ENCODE results near the gene CYP26A1. TPM values are rescaled to one million over a fixed set of nuclear protein-coding genes. Genes with fewer than 3 reads are reported as not detected.

Gene CYP26A1
- total and polyA plus RNA-seq, 2 donors: 1.2 to 7.8 TPM

GRCh38 chr10:93123766-93124165 lies 50.1 kb downstream of the CYP26A1 start:
- Histone ChIP-seq H3K27me3 (ENCODE audit: control insufficient read depth in 2 of 2, insufficient read depth in 1 of 2, low read length in 1 of 2) (no peaks in the 10 kb centered on the region), H3K4me3 (ENCODE audit: low read length in 2 of 2) (no peak overlapping the region), H3K4me1 (ENCODE audit: control insufficient read depth in 2 of 2, insufficient read depth in 2 of 2, low read length in 2 of 2) (no peaks in the 10 kb centered on the region), H3K27ac (ENCODE audit: low read depth in 1 of 2, low read length in 1 of 2) (no peak overlapping the region), H3K36me3 (ENCODE audit: control insufficient read depth in 2 of 2, insufficient read depth in 2 of 2, low read length in 1 of 2) (no peaks in the 10 kb centered on the region), H3K9me3 (ENCODE audit: control insufficient read depth in 2 of 2, insufficient read depth in 1 of 2, low read length in 1 of 2) (peaks cover 0 to 5% of the 10 kb centered on the region in 2 donors)
- 92% methylated on average over 5 of the region's 5 CpGs for WGBS
- no peak for DNase-seq (ENCODE audit: low read depth in 6 of 9, low spot score in 9 of 9)

- peak in 1 of 9 donors; percentile 42 for DNase-seq (ENCODE audit: low read depth in 6 of 9, low spot score in 9 of 9)
- H3K4me3 ChIP-seq (ENCODE audit: low read length in 2 of 2): no peak overlapping the region
- peaks cover 0 to 5% of the 10 kb centered on the region in 2 donors for H3K9me3 ChIP-seq (ENCODE audit: control insufficient read depth in 2 of 2, insufficient read depth in 1 of 2, low read length in 1 of 2)
- H3K27me3 ChIP-seq (ENCODE audit: control insufficient read depth in 2 of 2, insufficient read depth in 1 of 2, low read length in 1 of 2): no peaks in the 10 kb centered on the region
- no peak overlapping the region for H3K27ac ChIP-seq (ENCODE audit: low read depth in 1 of 2, low read length in 1 of 2)
- H3K36me3 ChIP-seq (ENCODE audit: control insufficient read depth in 2 of 2, insufficient read depth in 2 of 2, low read length in 1 of 2): no peaks in the 10 kb centered on the region
- H3K4me1 ChIP-seq (ENCODE audit: control insufficient read depth in 2 of 2, insufficient read depth in 2 of 2, low read length in 2 of 2): no peaks in the 10 kb centered on the region
- WGBS: 33% methylated on average over 6 of the region's 6 CpGs
Observed at GRCh38 chr10:93124580-93125318, 51.1 kb downstream of the CYP26A1 start.

- H3K9me3 ChIP-seq (ENCODE audit: control insufficient read depth in 2 of 2, insufficient read depth in 1 of 2, low read length in 1 of 2): peaks cover 0 to 5% of the 10 kb centered on the region in 2 donors
- 95% methylated on average over 2 of the region's 2 CpGs for WGBS
- H3K27ac ChIP-seq (ENCODE audit: low read depth in 1 of 2, low read length in 1 of 2): no peak overlapping the region
- H3K4me3 ChIP-seq (ENCODE audit: low read length in 2 of 2): no peak overlapping the region
- no peaks in the 10 kb centered on the region for H3K36me3 ChIP-seq (ENCODE audit: control insufficient read depth in 2 of 2, insufficient read depth in 2 of 2, low read length in 1 of 2)
- no peaks in the 10 kb centered on the region for H3K4me1 ChIP-seq (ENCODE audit: control insufficient read depth in 2 of 2, insufficient read depth in 2 of 2, low read length in 2 of 2)
- H3K27me3 ChIP-seq (ENCODE audit: control insufficient read depth in 2 of 2, insufficient read depth in 1 of 2, low read length in 1 of 2): no peaks in the 10 kb centered on the region
- no peak for DNase-seq (ENCODE audit: low read depth in 6 of 9, low spot score in 9 of 9)
Observed at GRCh38 chr10:93125966-93126365, 52.3 kb downstream of the CYP26A1 start.

- WGBS: 99% methylated on average over 2 of the region's 2 CpGs
- Histone ChIP-seq H3K27me3 (ENCODE audit: control insufficient read depth in 2 of 2, insufficient read depth in 1 of 2, low read length in 1 of 2) (no peaks in the 10 kb centered on the region), H3K9me3 (ENCODE audit: control insufficient read depth in 2 of 2, insufficient read depth in 1 of 2, low read length in 1 of 2) (peaks cover 0 to 5% of the 10 kb centered on the region in 2 donors), H3K36me3 (ENCODE audit: control insufficient read depth in 2 of 2, insufficient read depth in 2 of 2, low read length in 1 of 2) (no peaks in the 10 kb centered on the region), H3K27ac (ENCODE audit: low read depth in 1 of 2, low read length in 1 of 2) (no peak overlapping the region), H3K4me3 (ENCODE audit: low read length in 2 of 2) (no peak overlapping the region), H3K4me1 (ENCODE audit: control insufficient read depth in 2 of 2, insufficient read depth in 2 of 2, low read length in 2 of 2) (no peaks in the 10 kb centered on the region)
- no peak for DNase-seq (ENCODE audit: low read depth in 6 of 9, low spot score in 9 of 9)
Observed at GRCh38 chr10:93126483-93127052, 52.9 kb downstream of the CYP26A1 start.

Other genes with a start within 250 kb of the CYP26A1 start
- gene EXOC6, start 225.4 kb upstream of the CYP26A1 start, total RNA-seq: 17.4 TPM
- 10.6 TPM for gene EXOC6, start 225.4 kb upstream of the CYP26A1 start, polyA plus RNA-seq
- gene CYP26C1, start 13.1 kb upstream of the CYP26A1 start, total RNA-seq: 0.28 TPM
- 0.11 TPM for gene CYP26C1, start 13.1 kb upstream of the CYP26A1 start, polyA plus RNA-seq